ENCODE measurements around the gene RBM45.
"Not testable (repeated sequence)": the region's sequence is repeated elsewhere in the genome, so short reads cannot be mapped to it uniquely, and the experiment has no call there.

RBM45 gene

DNA sequence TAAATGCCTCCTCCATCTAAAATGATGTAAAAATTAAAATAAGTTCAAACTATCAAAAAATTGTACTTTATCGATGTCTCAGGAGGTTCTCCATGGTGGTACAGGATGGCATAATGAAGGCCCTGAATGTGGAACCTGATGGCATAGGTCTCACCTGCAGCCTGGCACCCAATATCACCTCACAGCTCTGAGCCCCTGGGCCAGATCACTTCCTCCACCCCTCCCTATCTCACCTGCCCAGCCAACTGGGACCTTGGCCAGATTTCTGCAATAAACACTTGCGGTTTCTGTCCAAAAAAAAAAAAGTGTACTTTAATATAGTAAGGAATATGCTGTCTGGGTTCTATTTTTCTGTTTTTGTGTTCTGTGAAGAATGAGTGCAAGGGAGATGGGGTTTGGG lies 6.7 kb upstream of the RBM45 start:
- DNase-seq (ENCODE audit: low read depth in 1 of 2, low spot score in 1 of 2), result no peak

DNA sequence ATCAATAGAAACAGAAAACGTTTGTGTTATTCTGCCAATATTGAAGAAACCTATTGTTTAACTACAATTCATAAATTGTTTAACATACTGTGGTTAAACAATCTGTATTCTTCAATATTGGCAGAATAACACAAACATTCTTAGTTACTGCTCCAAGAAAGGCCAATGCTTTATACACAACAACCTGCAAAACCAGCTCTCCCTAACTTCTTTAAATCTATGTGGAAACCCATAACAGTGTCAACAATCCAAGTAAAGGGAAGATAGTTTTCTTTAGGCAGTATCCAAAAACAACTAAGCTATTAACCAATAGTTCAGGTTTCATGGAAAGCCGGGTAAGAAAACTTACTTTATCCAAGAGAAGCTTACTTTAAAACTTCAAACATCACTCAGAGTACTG lies 6.2 kb upstream of the RBM45 start:
- DNase-seq (ENCODE audit: low read depth in 1 of 2, low spot score in 1 of 2), result no peak

DNA sequence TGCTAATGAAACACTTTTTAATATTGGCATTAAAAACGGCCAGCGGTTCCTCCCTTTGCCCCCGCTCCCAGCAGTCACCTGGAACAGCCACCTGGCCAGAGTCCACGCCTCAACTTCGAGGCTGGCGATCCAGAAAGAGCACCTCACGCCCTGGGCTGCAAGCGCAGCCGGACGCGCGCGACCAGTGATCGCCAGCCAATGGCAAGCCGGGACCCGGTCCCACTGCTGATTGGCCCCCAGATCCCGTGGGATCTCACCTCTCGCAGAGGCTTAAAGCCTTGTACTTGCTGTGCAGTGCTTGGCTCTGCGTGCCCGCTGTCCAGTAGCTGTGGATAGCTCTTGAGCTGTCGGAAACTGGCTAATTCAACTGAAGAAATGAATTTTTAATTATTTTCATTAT lies 4.1 kb upstream of the RBM45 start:
- DNase-seq (ENCODE audit: low read depth in 1 of 2, low spot score in 1 of 2), result no peak

DNA sequence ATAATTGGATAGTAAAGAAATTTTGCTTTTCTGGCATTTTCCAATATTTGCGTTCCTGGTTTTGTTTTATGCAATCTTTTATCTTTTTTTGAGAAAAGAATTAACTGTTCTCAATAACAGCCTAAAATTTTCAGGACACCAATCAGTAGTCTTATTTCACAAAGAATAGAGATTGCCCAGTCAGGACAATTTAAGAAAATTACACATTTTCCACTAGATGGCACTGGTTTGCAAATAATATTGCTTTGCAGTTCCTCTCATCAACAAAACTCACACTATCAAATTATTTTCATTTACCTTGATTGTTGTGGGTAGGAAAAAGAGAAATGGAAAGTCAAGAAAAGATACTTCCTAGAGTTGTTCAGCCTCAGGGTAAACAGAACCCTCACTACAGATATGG lies 2.4 kb upstream of the RBM45 start:
- no peak for DNase-seq (ENCODE audit: low read depth in 1 of 2, low spot score in 1 of 2)

DNA sequence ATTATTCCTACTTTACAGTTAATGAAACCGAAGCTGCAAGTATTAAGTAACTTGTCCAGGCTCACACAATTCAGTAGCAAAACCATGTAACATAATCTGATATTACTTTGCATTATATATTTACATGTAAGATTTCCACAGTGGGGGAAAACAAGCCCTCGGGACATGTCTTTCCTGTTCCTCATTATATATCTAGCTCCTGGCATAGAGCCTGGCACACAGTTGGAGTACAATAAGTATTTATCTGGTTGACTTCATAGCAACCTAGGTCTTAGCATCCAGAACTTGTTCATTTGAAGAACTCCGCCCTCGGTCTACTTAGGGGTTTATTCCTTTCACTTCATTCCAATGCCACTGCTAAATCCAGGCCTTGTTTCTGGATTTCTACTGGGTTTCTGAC lies 1.6 kb upstream of the RBM45 start:
- DNase-seq (ENCODE audit: low read depth in 1 of 2, low spot score in 1 of 2), result no peak

DNA sequence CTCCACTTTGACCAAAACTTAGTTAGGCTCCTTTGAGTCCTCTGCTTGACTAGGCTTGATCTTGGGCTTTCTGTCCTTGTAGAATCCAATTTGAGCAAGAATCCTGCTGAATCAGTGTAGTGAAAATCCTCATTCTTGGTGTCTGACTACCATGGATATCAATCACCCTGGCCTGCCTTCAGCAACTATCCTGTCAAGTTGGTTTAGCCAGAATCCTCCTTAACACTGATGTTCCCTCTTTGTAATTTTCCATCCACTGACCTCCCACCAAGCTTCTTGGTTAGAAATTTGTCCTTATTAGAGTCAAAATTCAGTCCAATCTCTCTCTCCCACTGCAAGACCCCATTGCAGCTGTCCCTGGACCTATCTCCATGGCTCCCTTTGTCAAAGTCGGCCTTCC lies 494 bp upstream of the RBM45 start:
- DNase-seq (ENCODE audit: low read depth in 1 of 2, low spot score in 1 of 2), result no peak

DNA sequence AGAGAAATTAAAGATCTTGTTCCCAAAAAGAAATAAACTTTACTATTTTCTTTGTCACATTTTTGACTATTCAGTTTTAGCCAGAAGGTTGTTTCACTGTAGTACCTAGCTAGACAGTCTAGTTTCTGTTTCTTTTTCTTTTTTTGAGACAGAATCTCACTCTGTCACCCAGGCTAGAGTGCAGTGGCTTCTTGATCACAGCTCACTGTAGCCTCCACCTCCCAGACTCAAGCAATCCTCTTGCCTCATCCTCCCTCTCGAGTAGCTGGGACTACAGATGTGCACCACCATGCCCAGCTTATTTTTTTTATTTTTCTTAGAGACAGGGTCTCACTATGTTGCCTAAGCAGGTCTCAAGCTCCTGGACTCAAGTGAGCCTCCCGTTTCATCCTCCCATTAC lies 2.2 kb downstream of the RBM45 start:
- no peak for DNase-seq (ENCODE audit: low read depth in 1 of 2, low spot score in 1 of 2)

DNA sequence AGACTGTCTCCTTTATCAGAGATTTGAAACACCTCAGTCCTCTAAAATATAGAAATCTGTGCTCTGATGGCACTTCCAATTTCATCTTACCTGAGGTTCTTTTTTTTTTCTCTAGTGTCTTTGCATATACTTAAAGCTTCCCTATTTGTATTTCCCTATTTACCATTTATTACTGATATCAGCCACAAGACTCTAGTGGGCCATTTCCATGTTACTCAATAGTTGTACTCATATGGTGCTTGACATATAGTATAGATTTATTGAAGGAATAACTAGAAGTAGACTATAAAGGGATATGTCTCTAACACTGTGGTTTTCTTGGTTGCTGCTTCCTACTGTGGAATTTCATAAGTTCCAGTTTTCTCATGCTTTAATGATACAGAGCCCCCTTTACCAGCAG lies 3.0 kb downstream of the RBM45 start:
- DNase-seq (ENCODE audit: low read depth in 1 of 2, low spot score in 1 of 2), result no peak

DNA sequence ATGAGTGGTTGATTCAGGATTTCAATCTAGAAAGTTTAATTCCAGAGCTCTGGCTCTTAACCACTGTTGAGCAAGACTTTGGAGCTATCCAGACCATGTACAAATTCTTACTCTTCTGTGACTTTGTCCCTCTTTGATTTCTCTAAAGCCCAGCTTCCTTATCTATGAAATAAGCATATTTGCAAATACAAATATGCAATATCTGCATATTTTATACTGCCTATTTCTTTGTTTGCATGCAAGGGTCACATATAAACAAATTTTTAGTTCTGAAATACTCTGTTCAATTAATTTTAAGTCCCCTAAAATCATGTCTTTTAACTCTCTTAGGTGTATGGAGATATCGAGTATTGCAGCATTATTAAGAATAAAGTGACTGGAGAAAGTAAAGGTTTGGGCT lies 5.5 kb downstream of the RBM45 start:
- no peak for DNase-seq (ENCODE audit: low read depth in 1 of 2, low spot score in 1 of 2)

DNA sequence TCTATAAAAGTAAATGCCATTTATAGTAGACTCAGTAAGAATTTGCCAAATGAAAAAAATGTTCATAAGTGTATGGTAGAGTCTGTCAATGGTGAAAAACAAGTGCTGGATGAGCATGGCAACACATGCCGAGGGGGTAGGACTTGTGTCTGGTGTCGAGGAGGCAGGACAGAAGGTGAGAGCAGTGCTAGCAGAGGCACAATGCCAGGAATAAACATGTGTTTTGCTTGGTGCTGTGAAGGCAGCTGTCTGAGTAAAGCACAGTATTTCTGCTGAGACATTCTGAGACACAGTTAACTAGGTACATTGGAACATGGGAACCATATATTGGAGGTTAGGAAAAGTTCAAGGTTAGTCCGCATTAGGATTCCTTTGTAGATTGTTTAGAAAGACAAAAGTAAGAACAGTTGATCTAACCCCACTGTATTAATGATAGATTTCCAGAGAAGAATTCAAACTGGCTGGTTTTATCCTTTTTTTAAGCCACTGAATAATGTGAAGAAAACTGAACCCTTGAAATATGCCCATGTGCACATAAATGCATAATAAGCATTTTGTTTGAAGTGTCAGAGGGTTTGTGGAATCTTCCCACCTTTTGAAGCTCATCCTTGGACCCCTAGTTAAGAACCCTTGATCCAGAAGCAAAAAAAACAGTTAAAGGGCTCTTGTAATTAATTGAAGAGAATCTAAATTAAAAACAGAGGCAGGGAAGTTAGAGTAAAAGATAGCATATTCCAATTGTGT lies 7.1 kb downstream of the RBM45 start:
- DNase-seq (ENCODE audit: low read depth in 1 of 2, low spot score in 1 of 2), result no peak

DNA sequence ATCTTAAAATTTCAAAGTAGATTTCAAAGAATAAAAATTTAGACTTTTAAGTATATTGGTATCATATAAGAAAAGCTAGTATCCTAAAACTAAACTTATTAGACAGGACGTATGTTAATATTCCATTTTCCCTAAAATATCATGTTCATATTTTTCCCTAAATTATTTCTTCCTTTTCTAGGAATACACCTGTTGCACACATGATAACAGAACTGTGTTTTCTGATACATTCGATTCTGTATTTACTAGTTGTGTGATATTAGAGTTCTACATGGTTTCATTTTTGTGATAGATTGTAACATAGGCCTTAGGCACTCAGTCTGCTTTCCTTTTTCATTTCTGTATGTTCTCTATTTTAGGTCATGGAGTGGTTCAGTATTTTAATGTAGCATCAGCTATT lies 10.9 kb downstream of the RBM45 start:
- DNase-seq (ENCODE audit: low read depth in 1 of 2, low spot score in 1 of 2), result no peak

DNA sequence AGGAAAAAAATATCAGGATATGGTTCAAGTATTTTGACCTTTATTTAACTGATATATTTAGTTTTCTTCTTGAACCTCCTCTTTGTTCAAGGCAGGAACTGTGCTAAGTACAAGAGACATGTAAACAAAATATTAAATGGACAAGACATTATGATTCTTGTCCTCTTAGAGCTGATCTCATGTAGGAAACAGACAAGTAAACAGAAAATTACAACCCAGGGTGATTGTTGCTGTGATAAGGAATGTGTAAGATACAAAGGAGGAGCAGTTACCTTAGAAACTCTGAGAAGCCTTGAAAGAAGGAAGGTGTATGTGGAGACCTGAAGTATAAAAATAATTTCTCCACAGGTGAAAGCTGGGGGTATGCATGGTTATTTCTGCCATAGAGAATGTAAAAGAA lies 12.9 kb downstream of the RBM45 start:
- no peak for DNase-seq (ENCODE audit: low read depth in 1 of 2, low spot score in 1 of 2)

DNA sequence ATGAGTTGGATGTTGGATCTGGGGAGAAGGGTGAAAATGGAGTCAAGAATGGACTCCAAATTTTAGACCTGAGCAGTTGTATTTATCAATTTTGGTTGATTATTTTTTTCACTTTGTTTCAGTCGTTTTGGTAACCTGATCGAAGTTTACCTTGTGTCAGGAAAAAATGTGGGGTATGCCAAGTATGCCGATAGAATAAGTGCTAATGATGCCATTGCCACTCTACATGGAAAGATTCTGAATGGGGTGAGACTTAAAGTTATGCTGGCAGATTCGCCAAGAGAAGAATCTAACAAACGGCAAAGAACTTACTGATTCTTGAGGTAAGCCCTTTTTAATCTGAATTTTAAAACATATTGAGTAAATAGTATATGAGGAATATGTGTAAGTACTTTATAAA lies 13.6 kb downstream of the RBM45 start:
- no peak for DNase-seq (ENCODE audit: low read depth in 1 of 2, low spot score in 1 of 2)

DNA sequence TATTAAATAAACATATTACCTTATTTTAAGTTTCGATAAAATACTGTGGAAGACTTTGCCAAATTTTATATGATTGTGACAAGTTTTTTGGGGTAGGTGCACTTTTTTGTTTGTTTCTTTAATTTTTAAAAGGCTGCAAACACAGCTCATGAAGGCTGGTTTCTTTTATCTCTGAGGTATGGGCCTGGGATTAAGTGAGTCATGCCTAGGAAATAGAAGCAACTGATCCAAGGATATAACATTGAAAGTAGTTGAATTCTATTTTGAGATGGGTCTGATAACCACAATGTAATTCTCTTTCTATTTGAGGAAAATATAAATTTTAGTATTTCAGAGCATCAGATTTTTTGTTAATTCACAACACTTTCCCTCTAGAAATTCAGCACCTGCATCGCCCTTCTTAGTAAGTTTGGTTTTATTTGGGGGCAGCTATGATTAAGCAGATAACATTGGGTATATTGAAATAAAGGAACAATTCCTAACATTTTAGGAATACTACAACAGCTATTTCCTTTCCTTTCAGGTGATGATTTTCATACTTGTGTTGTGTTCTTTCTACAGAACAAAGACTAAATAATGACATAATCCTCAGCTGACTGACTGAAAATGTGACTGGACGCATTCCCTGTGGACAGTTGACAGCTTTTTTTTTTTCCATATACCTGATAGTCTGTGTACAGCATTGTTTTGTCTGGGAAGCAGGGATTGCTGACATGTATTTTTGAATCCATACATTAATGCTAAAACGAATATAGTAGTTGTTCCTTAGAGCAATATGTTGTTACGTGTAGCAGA lies 16.8 kb downstream of the RBM45 start:
- no peak for DNase-seq (ENCODE audit: low read depth in 1 of 2, low spot score in 1 of 2)

DNA sequence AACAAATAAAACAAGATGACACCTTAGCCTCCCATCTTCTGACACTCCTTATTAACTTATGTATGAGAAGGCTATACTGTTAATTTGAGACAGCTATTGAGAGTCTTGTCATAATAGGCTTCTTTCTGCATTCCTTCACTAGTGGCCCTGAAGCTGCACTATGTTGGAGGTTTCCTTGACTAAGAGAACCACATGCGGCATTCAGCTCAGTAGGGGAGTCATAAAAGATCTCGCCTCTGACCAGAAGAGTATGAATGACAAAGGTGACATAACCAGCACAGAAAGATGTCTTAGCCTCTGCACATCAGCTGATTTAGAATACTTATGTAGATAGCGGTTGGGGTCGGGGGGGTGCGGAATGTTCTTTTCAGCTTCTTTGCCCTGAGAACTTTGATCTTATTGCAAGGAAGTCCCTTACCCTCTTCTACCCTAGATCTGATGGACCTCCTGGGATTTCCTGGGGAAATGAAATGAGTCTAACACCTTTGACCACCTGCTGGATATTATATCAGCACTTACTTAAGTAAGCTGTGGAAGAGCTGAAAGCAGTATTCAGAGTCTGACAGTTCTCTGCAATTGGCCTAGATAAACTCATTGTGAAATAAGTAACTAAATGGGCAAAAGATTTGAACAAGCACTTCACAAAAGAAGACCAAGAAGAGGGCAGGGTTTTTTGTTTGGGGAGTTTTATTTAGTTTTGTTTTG lies 24.2 kb downstream of the RBM45 start:
- DNase-seq (ENCODE audit: low read depth in 1 of 2, low spot score in 1 of 2), result no peak

DNA sequence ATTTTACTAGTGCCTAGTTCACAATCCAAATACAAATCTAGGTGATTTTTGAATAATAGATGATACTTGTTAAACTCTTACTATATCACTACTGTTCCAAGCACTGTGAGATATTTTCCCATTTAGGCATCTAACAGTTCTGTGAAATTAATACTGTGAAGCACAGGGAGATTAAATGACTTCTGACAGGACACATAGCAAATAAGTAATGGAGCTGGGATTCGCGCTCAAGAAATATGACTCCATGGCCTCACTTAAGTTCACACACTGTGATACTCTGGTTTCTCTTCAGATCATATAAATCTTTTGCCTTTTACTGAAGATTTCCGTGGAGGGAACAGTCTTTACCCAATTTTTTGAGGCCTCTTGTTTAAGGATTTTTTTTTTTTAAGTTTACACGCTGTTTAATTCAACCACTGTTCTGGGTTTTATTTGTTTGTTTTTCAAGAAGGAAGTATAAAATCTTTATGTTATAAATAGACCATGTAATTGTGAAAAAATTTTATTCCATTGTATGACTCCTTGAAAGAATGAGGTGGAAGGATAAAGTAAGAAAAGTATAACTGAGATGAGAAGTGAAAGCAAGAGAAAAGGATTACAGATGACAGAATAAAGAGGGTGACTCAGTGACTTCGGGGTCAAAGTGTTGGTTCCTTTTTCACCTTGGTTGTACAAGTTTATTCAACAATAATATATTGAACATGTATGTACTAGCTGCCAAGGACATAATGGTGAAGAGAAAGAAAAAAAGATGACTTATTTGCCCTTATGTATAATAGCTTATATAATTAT lies 30.2 kb downstream of the RBM45 start:
- DNase-seq (ENCODE audit: low read depth in 1 of 2, low spot score in 1 of 2), result no peak

DNA sequence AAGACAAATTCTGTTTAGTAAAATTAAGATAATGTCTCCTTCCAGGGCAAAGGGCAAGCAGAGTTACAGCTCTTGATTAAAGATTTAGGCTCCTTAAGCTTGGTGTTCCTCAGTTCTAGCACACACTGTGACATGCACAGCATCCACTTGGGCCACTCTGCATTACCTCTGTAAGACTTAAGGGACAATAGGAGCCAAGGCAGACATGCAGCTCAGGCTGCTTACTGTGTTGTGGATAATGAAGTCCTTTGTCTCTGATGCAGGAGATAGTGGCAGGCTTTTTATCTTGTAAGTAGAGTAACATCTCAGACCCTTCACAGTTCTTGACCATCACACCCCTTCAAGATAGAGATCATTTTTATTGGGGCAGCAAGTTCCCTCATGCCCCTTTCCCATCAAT lies 31.2 kb downstream of the RBM45 start:
- DNase-seq (ENCODE audit: low read depth in 1 of 2, low spot score in 1 of 2), result no peak

DNA sequence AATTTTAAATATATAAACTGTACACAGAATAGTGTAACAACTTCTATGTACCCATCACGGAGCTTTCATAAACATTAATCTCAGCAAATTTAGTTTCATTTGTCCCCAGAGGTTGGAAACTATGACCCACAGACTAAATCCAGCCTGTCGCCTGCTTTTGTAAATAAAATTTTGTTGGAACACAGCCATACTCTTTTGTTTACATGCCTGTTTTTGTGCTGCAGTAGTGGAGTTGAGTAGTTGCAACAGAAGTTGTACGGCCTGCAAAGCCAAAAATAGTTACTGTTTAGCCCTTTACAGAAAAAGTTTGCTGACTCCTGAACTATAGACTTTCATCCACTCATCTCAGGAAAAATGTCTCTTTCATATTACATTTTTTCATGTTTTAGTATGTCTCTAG lies 39.8 kb downstream of the RBM45 start:
- DNase-seq (ENCODE audit: low read depth in 1 of 2, low spot score in 1 of 2), result no peak

DNA sequence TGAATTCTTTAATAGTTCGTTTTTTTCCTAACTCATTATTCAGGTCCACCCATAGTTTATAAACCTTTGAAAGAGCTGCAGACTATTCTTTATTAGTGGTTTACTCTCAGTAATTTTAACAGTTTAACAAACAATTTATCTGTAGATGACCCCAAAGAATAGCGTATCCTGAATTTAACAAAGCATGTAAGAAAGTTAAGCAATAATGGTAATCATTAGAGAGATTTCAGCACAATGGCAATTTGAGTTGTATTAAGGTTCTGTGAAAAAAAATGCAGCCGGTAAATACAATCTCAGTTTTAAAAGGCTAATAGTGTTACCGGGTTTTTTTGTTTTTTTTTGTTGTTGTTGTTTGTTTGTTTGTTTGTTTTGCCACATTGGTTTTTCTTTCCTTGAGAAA lies 40.3 kb downstream of the RBM45 start:
- no peak for DNase-seq (ENCODE audit: low read depth in 1 of 2, low spot score in 1 of 2)

DNA sequence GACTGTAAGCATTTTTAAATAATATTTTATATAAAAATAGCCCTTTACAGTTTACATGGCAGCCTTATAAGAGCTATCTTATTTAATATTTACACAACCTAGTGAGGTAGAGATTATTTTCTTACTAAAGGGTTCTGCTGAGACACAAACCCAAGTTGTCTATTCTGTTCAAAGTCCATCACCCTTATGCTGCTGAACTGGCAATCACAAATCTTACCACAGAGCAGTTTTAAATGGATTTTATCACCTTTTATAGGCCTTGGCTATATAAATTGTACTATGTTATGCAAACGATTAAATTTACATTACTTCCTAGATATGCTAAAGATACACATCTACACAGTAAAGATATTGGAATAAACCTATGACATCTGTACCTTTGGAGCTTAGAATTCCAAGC lies 40.7 kb downstream of the RBM45 start:
- DNase-seq (ENCODE audit: low read depth in 1 of 2, low spot score in 1 of 2), result no peak

DNA sequence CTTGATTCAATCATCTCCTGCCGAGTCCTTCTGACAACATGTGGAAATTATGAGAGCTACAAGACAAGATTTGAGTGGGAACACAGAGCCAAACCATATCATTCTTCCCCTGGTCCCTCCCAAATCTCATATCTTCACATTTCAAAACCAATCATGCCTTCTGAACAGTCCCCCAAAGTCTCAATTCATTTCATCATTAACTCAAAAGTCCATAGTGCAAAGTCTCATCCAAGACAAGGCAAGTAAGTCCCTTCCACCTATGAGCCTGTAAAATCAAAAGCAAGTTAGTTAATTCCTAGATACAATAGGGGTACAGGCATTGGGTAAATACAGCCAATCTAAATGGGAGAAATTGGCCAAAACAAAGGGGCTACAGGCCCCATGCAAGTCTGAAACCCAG lies 41.6 kb downstream of the RBM45 start:
- not testable (repeated sequence) for DNase-seq (ENCODE audit: low read depth in 1 of 2, low spot score in 1 of 2)
